T-helper 22 cell (primary cell): ENCODE results near the gene NQO2.
"Not testable (repeated sequence)": the region's sequence is repeated elsewhere in the genome, so short reads cannot be mapped to it uniquely, and the experiment has no call there.

Source experiments
- DNase-seq: peaks from one replicate; pipeline ENCODE4 v3.0.0-alpha.2; 2020; ENCODE audit warnings: low read depth

NQO2 gene

GRCh38 chr6:2989332-2990247, 10.1 kb upstream of the NQO2 start:
- DNase-seq, result peak; percentile 67

DNA sequence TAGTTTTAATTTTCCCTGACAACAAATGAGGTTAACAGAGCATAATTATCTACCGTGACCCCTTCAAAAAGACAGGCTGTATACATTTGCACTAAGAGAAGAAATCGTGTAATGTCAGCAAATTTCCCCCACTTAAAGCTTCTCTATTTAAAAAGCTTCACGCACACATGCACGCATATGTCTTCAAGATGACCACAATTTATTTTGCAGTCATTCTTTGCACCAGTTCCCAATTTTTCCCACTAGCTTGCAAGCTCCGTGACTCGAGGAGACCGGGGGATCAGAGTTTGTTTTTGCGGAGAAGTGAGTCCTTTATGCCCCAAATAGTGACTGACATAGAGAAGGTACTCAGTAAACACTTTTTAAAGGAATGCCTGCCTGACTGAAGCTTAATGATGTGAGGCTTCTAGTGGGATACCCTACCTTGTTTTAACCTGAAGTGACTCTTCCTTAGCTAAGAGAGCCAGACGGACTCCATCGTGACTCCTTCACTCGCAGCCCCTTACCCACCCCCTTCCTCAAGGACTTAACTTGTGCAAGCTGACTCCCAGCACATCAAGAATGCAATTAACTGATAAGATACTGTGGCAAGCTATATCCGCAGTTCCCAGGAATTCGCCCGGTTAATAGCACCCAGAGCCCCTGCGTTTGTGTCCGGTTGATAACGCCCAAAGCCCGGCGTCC, 9.3 kb upstream of the NQO2 start:
- no peak for DNase-seq

DNA sequence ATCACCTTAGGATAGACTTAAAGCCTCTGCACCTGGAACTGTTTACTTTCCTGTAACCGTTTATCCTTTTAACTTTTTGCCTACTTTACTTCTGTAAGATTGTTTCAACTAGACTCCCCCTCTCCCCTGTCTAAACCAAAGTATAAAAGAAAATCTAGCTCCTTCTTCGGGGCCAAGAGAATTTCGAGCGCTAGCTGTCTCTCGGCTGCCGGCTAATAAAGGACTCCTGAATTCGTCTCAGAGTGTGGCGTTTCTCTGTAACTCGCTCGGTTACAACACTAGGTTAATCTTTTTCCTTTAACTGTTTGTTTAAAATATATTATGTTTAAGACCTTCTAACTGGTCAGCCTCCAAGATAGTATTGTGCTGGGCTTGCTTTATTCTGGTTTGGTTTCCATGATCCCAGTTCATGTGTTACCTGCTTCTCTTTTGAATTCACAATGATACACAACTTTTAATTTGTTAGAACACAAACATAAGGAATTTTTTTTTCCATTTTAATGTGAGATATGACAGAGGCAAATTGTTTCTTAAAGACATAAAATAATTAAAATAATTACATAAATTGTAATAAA, 8.7 kb upstream of the NQO2 start:
- DNase-seq, result no peak

DNA sequence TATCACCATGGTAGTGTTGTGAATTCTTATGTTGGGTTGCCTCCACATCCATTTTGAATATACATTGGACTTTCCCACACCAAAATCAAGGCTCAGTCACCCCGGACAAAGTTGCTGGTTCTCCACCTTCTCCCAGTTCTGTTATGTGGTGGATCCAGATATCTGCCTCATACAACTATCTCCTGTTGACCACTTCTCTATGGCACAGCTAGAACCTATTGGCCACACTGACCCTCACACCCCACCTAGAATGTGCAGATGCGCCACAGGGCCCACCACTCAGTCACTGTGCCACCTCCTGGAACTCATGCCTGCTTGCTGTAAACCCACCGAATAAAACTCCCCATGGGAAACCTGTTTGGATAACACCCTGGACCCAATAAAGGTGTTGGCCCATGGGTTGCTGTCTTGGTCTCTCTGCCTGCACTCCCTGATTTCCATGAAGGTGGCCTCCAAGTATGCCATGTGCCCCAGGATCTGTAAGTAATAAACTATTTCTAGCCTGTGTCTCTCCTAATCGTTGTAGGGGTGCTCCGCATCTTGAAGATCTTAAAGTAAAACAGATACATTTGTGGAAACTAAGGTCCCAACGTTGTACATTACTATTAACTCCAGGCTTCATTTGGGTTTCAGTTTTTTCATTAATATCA, 7.2 kb upstream of the NQO2 start:
- DNase-seq, result no peak

- no peak for DNase-seq
Observed at GRCh38 chr6:2993755-2994317, 5.9 kb upstream of the NQO2 start.

- DNase-seq, result peak; percentile 38
Observed at GRCh38 chr6:2998249-2998997, 1.3 kb upstream of the NQO2 start.

GRCh38 chr6:2998998-2999617, 586 bp upstream of the NQO2 start:
- DNase-seq, result no peak

GRCh38 chr6:3001146-3001772, 1.6 kb downstream of the NQO2 start:
- DNase-seq, result no peak

- no peak for DNase-seq
Observed at GRCh38 chr6:3001773-3002293, 2.1 kb downstream of the NQO2 start.

GRCh38 chr6:3003226-3003625, 3.5 kb downstream of the NQO2 start:
- not testable (repeated sequence) for DNase-seq

- no peak for DNase-seq
Observed at GRCh38 chr6:3005077-3005476, 5.4 kb downstream of the NQO2 start.

- DNase-seq, result no peak
Observed at GRCh38 chr6:3005874-3006273, 6.2 kb downstream of the NQO2 start.

DNA sequence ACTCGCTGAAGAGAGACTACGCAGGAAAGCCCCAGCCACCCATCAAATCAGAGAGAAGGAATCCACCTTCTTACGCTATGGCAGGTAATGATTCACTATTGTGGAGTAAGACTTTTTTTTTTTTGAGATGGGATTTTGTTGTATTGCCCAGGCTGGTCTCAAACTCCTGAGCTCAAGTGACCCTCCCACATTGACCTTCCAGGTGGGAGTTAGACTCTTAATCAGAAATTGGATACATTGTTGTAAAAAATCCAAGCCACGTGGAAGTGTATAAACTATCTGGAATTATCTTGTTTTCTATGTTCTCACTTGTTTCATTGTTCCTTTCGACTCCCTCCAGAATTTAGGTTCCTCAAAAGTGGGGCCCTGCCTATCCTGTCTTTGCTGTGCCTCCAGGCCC, 6.8 kb downstream of the NQO2 start:
- no peak for DNase-seq

DNA sequence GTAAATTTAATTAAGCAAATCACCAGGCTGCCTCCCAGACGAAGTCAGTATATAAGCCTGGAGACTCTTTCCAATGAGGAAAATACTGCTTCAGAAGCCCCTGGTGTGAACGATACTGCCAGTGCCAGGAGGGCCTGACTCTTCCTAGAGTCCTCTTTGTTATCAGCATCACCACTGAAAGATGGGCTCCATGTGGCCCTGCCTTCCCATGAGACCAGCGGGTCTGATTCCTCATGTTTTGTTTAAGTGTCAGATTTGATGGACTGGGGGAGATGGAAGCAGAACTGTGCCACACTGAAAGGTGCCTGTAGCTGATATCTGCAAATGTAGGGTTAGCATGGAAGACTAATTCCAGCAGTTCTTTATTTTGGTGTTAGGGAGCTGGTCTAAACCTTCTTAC, 7.9 kb downstream of the NQO2 start:
- DNase-seq, result no peak

- not testable (repeated sequence) for DNase-seq
Observed at GRCh38 chr6:3008712-3009265, 9.1 kb downstream of the NQO2 start.

DNA sequence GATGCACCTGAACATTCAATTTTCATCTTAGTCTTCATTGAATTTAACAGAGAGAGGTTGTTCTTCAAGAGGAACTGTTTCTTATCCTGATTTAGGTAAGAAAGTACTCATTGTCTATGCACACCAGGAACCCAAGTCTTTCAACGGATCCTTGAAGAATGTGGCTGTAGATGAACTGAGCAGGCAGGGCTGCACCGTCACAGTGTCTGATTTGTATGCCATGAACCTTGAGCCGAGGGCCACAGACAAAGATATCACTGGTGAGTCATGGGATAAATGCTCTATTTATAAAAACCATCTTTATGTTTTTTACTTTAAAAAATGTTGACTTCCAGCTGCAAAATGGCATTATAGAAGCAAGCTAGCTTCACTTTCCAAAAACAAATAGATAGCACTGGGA, 10.2 kb downstream of the NQO2 start:
- DNase-seq, result no peak

- DNase-seq, result no peak
Observed at GRCh38 chr6:3011158-3011557, 11.5 kb downstream of the NQO2 start.

DNA sequence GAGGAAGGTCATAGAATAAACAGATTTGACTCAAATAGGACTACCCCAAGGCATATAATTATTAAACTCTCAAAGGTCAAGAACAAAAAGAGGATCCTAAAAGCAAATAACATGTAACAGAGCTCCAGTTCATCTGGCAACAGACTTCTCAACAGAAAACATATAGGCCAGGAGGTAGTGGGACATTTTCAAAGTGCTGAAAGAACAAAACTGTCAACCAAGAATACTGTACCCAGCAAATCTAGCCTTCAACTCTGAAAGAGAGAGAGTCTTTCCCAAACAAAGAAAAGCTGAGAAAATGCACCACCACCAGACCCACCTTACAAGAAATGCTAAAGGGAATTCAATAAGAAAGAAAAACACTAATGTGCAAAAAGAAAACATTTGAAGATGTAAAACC, 11.9 kb downstream of the NQO2 start:
- no peak for DNase-seq

DNA sequence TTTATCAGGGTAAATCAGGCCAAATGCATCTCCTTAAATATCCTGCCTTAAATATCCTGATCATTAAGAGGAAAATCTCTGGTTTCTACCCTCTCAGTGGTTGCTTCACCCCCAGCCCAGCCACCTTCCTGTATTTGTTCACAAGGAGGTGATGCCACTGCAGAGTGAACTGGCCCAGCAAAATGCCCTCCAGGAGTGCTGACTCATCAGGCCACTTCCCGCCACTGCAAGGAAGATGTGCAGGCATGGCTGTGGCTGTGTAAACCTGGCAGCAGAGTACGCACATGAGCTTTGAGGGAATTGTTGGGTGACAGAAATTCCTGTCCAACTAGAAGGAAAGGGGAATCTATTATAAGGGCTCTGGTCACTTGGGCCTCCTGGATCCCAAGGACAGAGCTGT, 13.8 kb downstream of the NQO2 start:
- DNase-seq, result no peak
